AML-193 (cell line): ENCODE data around the gene IFT43.

ENCODE experiments used
- DNase-seq, 2 experiments: peaks; one replicate each; lab custom pipeline; 2025; lab: John Stamatoyannopoulos, UW

IFT43 gene

DNA sequence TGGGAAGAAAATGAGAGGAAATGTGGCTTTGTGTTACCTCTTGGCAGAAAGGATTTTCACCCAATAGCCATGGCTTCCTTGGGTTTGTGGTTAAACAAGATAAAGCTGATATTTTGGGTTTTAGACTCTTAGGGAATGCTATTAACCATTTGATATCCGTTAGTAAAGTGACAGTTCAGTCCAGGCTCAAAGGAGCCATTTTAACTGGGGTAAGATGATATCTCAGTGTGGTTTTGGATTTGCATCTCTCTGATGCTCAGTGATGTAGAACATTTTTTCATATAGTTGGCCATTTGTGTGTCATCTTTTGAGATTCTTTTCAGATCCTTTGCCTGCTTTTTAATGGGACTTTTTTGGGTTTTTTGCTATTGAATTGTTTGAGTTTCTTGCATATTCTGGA is 30.1 kb downstream of the IFT43 start:
- DNase-seq: no peak

DNA sequence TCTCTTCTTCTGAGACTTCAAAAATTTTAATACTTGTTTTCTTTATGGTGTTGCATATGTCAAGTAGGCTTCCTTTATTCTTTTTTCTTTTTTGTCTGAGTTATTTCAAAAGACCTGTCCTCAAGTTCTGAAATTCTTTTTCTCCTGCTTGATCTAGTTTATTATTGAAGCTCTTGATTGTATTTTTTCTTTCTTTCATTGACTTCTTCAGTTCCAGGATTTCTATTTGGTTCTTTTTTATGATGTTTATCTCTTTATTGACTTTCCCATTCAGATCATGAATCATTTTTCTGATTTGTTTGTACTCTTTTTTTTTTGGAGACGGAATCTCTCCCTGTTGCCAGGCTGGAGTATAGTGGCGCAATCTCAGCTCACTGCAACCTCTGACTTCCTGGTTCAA is 34.1 kb downstream of the IFT43 start:
- DNase-seq: no peak

DNA sequence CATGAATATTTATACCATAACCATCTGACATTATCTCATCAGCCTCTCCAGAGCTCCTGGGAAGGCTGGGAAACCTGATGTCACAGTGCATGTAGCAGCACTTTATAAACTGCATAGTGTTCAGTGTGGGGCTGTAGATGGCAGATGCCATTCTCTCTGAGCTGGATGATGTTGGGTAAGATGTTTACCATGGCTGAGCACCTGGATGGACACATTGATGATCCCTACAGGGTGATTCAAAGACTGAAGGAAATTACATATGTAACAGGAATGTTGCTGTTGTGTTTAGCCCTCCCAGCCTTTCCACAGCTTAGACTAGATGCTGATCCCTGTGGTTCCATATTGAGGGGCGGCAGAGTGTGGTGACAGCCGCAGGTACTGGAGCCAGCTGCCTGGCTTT is 37.4 kb downstream of the IFT43 start:
- DNase-seq: no peak

DNA sequence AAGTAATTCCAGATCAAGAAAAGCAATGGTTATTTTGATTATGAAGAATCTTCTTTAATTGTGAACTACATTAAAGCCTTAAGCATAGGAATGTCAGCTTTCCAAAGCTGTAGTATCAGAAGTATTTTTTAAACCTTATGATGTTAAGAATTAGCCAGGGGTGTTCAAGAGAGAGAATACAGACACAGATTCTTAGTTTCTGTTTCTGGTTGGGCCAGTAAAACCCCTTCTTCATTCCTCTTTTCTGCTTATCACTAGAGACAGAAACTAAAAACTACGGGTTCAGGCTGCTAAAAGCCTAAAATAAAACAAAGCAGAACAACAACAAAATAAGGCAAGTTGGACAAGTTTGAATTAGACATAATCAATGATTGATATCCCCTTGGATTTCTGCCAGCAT is 38.2 kb downstream of the IFT43 start:
- no peak for DNase-seq

DNA sequence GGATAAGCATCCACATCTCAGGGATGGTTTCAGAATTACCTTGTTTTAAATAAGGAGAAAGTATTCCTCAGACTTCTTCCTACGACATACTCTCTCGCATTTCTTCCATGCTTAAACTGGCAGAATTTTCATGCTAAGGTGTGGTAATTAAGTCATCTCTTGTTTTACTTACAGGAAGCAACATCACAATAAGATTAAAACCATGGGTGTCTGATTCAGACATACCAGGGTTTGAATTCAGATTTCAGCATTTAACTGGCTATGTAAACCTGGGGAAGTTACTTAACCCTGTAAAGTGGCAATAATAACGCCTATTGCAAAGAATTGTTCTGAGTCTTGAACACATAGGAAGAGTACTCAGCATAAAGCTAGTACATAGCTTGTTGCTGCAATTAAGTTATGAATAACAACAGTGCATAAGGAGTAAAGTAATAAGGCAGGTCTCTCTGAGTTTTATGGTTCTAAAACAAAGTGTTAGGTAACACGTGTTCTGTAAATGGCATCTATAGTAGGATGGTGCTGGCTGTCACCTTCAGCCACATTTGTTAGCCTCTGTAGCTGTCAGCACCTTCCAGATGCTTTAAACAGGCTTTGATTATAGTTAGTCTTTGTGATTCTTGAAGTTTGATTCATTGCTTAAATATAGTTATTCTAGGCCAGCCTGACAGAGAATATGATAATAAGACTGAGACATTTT is 38.8 kb downstream of the IFT43 start:
- DNase-seq: no peak

DNA sequence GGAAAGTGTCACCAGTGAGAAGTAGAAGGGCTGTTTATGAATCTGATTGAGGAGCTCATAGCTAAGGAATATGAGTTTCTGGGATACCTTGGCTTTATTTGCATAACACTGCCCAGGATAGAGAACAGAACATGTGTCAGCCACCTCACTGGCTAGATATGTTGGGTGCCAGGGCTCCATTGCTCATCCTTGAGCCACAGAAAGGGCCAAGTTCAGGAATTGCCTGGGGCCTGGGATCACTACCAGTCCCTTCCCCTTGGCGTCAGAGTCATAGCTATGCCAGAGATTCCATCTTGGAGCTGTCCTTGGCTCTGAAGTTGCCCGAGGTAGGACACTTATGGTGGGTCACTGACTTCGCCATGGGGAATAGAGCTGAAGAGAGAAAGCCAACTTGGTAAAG is 49.0 kb downstream of the IFT43 start:
- DNase-seq: no peak

DNA sequence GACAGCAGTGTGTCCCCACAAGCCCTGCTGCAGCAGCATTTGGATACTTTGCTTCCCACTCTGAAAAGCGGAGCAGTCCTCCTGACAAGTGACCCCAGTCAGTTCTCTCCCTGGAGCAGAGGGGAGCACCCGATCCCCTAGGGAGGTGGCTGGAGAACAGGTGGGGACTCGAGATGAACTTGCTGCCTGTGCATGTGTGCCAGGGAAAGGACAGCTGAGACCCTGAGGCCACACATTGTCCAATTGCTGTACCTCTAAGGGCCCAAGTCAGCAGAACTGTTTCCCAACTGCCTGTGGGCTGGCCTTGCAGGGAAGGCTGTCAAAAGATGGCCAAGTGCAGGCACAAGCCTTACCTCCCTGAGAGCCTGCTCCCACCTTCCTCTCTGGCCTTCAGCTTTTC is 55.1 kb downstream of the IFT43 start:
- no peak for DNase-seq

DNA sequence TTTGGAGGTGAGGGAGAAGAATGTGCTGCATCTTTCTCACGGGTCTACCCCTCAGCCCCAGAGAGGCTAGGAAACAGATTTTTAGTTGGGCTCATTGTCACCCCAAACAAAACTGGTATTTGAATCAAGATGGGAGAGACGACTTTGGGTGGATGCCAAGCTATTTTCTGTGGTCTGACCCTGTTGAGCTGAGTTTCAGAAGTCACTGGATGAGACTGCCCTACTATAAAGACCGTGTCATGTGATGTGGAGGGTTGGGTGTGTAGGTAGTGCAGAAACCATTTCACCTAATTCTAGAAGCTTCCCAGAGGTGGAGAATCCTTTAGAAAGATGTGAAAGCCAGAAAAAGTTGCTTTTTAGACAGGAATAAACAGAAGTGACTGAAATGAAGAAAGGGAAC is 60.2 kb downstream of the IFT43 start:
- DNase-seq: no peak

DNA sequence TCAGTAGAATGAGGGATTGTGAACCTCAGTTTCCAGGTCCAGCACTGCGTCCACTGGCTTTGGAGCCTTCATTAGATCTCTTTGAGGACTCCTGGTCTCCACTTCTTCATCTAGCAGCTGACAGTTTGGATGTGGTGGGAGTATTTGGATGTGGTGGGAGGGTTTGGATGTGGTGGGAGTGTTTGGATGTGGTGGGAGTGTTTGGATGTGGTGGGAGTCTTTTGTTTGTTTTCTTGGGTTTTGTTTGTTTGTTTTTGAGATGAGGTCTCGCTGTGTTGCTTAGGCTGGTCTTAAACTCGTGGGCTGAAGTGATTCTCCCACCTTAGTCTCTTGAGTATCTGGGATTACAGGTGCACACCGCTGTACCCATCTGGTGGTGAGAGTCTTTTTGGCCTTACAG is 64.7 kb downstream of the IFT43 start:
- DNase-seq: no peak

DNA sequence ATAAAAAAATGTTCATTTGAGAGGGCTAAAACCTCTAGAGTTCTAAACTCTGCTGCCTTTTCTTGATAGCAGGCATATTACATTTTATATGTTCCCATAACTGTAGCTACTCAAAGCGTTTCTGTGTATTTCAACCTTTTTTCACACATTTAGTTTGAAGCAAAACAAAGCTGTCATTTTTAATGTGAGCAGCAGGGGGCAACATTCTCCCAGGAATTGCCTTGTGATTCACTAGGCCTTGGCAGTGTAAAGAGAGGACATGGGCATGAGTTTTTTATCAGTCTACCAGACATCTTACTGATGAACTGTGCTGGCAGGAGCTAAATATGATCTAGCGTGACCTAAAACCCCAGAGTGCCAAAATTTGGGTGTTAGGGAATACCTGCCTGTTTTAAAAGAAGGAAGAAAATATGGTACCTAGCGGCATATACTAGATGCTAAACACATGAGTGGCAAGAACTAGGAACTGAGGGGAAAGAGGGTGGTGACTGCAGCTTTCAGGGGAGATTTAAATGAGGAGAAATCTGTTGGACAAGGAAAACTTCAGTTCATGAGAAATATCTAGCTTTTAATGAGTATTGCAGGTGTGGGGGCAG is 65.3 kb downstream of the IFT43 start:
- DNase-seq: peak; percentile 47 to 51

DNA sequence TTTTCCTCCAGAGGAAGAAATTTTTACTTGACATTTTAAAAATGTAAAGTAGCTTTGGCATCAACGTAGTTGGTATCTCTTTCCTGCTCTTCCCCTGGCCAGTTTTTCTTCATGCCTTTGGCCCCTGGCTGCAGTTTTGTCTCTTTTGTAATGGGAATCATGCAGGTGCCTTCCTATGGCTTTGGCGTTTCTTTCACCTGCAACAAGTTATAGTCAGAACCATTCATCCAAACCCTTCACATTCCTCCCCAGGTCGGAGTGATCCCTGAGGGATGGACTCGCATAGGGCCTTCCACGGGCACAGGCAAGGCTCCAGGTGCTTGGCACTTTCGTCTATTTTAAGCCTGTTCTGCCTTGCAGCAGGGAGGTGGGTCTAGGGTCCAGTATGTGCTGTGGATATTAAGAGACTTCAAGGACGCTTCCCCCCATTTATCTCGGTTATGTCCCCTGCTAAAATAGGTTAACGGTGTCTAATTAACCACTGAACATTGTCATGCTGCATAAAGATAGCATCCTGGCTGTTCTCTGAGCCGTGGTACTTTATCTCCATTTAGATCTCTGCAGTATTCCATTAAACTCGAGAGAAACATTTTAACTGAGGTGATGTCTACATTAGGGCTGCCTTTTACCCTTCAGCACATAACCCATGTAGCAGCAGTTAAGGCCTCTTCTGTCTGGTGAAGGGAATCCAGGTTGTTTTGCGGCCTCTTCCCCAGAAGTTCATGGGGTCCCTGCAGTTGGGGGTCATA is 66.3 kb downstream of the IFT43 start:
- DNase-seq: no peak

DNA sequence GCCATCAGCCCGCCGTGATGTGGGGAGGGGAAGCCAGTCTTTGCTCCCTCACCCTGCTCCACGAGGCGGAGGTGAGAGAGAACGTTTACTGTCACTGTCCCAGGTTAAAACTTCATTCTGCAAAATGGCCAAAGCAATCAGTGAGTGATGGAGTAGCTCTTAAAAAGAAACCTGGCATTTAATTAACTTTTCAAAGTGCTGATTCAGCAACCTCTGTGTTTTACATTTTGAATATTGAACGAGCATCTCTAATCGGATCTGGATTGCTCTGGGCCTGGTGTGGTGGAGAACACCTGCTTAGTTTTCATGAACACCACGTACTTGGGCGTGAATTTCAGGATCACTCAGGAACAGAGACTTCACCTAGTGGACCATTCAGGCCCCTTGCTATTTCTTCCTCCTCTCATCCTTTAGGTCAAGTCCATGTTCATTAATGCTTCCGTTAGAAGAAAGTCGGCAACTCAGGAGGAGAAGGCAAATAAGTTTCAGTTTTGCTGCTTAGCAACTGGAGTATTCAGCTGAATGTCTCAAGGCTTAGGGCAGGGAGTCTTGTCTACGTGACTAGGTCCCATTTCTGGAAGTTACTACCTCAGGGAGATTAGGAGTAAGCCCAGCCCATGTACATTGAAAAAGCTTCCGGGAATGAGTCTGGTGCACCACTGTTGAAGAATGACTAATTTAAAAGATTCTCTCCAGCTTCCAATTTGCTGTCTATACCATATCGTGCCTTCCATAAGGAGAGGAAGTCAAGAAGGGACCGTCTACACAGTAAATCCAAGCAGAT is 68.2 kb downstream of the IFT43 start:
- no peak for DNase-seq

DNA sequence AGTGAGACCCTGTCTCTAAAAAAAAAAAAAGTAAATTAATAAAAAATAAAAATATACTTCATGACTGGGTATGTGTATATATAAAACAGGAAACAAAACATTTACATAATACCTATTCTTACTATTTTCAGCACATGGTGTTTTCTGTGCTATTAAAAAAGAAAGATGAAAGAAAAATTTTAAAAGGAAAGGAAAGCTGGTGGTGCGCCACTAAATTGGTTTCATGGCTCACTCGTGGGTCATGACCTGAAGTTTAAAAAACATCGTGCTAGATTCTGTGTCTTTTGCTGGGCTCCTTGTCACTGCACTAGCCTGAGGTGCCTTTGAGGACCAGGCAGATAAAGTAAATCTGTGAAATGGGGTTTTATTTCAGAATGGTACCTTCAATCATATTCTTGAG is 69.8 kb downstream of the IFT43 start:
- no peak for DNase-seq

DNA sequence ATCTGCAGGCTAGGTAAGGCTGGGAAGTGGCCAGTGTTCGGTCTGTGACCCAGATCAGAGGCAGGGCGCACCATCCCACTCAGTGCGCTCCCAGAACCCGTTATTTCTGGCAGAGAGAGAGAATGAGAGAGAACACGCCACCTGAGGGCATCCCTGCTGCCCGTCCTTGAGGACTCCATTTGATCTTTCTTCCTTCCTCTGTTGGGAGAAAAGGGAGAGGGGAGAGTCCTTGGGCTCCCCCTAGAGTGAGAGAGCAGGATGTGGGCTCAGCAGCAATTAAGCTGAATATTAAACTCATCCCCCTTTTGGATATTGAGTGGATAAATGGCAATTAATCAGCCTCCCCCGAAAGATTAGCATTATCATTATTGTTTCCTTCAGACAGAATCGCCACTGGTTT is 70.6 kb downstream of the IFT43 start:
- DNase-seq: peak in 1 of 2 experiments; percentile 3

DNA sequence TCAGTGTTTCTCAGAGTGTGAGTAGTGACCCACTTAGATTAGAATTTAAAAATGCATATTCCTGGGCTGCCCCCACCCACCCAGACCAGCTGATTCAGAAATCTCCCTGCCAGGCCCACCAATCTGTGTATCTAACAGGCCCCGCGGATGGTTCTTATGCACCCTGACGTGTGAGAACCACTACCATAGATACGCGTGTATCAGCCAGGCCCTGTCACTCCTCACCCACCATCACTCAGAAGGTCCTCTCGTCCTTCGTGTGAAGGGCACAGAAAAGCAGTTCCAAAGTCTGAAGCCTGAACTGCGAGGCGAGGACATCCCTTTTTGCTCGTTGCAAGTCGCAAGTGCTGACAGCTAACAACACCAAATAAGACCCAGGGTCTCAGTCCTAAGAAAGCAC is 72.4 kb downstream of the IFT43 start:
- DNase-seq: no peak

DNA sequence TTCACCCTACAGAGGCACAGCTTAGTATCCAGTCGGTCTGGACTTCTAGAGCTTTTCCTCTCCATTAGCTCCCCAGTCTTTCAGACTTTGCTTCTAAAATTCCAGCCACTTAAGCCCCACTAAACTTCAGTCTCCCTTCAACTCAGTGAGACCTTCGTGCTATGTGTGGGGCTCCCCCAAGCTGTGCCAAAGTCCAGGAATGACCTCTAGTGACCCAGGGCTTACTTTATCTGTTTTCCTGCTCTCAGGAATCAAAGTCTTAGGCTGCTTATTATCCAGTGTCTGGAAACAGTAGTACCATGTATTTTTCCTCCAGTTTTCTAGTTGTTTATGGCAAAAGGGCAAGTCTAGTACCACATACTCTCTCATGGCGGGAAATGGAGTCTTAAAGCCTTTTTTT is 77.8 kb downstream of the IFT43 start:
- no peak for DNase-seq

DNA sequence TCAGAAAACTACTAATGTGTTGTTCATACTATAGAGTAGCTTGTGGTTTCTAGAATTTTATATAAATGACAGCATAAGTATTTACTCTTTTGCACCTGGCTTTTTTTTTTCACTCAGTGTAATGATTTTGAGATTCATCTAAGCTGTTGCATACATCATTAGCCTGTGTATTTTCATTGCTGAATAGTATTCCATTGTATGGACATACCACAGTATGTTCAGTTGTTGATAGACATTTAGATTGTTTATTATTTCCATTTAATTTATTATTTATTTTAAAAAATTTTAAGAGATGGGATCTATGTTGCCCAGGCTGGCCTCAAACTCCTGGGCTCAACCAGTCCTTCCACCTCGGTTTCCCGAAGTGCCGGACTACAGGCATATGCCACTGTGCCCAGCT is 80.0 kb downstream of the IFT43 start:
- DNase-seq: no peak

DNA sequence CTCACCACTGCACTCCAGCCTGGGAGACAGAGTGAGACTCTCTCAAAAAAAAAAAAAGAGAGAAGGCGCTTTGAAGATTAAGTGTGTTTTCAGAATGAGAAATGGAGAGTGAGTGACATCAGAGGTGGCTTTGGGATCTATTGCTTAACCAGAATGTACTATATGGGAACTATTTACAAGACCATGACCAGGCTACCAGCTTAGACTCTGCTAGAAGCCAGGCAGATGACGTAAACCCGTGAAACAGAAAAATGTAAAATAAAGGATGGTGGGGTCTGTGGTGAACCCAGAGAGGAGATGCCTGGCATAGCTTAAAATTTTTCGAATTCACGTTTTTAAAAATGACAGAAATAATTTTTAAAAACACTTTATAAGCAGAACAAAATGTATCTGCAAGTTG is 82.0 kb downstream of the IFT43 start:
- DNase-seq: no peak

DNA sequence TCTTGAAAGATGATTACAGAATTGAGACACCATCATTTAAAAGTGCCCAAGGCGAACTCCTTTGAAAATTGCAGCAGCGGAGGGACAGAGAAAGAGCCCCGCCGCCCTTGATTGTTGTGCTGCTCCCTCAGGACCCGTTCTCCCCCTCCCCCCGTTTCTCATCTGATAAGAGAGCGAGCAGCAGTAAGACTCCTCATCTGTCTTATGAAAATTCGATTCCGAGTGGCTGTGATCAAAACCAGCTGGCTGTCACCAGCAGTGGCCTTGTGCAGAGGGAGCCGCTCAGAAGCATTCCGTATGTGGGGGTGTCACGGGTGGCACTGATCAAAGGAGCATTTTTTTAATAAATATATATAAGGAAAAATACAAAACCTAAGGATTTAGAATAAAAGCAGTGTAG is 88.2 kb downstream of the IFT43 start:
- no peak for DNase-seq

DNA sequence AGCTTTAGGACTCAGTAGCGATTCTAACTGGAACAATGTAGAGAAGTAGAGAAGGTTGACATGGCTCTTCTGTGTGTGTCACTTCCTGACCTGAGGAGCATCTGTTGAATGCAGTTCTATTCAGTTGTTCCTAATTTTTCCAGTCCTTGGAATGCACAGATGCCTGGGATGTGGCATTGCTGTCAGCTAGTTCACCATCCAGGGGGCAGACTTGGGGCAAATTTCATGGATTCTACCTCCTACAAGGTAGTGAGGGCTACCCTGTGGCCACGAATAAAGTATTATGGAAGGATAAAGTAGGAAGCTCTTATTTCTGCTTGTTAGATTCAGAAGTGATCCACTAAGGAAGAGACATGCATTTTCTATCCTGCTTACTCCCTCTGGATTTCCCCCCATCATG is 91.8 kb downstream of the IFT43 start:
- DNase-seq: no peak

DNA sequence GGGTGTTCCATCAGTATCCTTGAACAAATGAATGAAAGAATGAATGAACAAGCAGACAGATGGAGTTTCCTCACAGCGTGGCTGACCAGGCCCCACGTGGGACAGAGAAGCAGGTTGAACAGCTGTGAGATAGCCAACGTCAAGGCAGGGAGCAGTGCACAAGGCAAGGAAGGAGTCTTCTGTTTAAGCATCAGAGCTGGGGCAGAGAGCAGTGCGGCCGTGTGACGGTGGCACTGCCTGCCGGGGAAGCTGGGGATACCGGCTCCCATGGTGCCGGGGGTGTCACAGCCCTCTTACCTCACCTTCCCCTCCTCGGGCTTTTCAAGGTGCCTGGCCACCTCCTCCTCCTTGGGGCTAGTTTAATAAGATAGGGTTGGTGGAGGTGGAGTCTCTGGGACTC is 92.9 kb downstream of the IFT43 start:
- DNase-seq: no peak

DNA sequence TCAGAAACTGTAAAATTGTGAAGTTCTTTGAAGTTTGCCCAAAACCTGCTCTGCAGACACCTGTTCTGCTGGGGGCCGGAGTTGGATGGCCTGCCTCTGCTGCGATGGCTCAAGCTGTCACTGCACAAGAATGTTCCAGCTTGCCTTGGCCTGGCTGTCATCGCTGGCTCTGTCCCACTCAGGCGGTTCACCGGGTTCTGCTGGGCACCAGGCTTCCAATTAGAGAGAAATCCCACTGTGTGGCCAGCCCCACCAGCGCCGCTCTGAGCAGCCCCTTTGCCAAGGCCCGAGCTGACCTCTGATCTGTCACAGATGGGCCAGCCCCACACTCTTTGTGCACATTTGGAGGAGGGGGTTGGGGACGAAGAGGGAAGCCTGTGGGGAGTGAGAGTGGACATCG is 94.5 kb downstream of the IFT43 start:
- no peak for DNase-seq

DNA sequence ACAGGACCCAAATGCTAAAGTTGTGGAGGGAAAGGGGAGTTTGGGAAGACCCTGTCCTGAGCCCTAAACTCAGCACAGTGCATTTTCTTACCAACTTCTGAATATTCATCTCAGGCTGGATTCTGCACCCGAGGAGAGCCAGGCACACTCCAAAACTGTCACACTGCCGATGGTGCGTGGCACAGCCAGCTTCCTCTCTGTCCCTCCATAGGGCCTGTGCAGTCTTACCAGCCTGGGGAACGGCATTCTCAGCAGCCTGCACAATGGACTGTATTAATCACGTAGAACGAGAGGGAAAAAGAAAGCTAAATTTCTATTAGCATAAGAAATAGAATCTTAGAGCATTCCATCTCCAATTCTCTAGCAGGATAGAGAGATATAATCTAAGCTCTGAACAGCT is 94.9 kb downstream of the IFT43 start:
- no peak for DNase-seq
